Adrenal gland (tissue), 5 donors: ENCODE data around the gene RAB3IP.

Experiments used
- CTCF ChIP-seq, 6 experiments: fragments of 450-650 bp in 4 of 6; fragments of 200-600 bp in 2 of 6; sonication (generic) in 1 of 6; IDR thresholded peaks; 1 replicate in 5 of 6; 2 replicates in 1 of 6; pipeline versions ENCODE4 v1.5.1 to v1.8.0; 2016 to 2021; ENCODE audit warnings: antibody characterized with exemption in 6 of 6, mild to moderate bottlenecking in 2 of 6, moderate library complexity in 1 of 6
- POLR2A ChIP-seq, 2 donors: fragments of 450-650 bp; IDR thresholded peaks; one replicate each; pipeline ENCODE4 v1.6.1; 2017; ENCODE audit warnings: antibody characterized with exemption in 2 of 2, mild to moderate bottlenecking in 2 of 2, moderate library complexity in 1 of 2
- donor health status: DM: no; HTN: no; CAD: no.

GRCh38 chr12:69694123-69694522 lies 44.5 kb upstream of the RAB3IP start:
- TF ChIP-seq CTCF (IDR thresholded peaks at IDR 0.05) (no peak), POLR2A (IDR thresholded peaks at IDR 0.05) (no peak)
